ENCODE measurements around the gene SLC13A5.

DNA sequence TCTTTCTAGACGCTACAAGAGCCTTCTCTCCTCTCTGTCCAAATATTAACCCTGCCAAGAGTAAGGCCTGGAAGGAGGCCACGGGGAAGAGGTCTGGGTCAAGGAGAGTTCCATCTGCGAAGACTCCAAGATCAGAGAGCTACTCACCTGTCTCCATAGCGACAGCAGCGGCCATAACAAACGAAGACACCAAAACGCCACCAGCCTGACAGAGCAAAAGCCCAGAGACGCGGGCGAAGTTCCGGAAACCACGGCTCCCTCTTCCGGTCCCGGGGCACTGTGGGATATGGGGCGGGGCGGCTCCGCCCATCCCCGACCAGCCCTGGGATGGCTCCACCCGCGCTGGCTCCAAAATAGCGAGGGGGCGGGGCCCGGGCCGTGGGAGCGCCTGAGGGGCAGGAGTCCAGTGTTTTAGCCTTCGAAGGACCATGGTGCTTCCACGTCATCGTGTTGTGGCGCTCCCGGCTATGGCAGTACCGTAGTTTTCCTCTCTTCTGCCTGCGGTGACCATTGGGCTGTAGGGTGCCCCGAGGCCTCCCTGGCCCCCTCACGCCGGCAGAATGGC is 61.7 kb downstream of the SLC13A5 start, which contains the start of the genes C17orf100 and MED31:
- TF ChIP-seq, protein P1, sequence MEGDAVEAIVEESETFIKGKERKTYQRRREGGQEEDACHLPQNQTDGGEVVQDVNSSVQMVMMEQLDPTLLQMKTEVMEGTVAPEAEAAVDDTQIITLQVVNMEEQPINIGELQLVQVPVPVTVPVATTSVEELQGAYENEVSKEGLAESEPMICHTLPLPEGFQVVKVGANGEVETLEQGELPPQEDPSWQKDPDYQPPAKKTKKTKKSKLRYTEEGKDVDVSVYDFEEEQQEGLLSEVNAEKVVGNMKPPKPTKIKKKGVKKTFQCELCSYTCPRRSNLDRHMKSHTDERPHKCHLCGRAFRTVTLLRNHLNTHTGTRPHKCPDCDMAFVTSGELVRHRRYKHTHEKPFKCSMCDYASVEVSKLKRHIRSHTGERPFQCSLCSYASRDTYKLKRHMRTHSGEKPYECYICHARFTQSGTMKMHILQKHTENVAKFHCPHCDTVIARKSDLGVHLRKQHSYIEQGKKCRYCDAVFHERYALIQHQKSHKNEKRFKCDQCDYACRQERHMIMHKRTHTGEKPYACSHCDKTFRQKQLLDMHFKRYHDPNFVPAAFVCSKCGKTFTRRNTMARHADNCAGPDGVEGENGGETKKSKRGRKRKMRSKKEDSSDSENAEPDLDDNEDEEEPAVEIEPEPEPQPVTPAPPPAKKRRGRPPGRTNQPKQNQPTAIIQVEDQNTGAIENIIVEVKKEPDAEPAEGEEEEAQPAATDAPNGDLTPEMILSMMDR (IDR thresholded peaks at IDR 0.05) = no peak
- TF ChIP-seq EZH2 (IDR thresholded peaks at IDR 0.05) = no peak
